GM19468 (cell line): ENCODE data around the gene HTRA3.

Experiments used
- ATAC-seq: cut with Tn5 transposase; IDR thresholded peaks from one replicate; pipeline ENCODE4 v1.9.1; 2021; ENCODE audit warnings: mild to moderate bottlenecking, moderate library complexity, moderate number of reproducible peaks; ENCODE audit not compliant: unreplicated experiment; ENCODE audit errors: extremely low read depth

Gene HTRA3

DNA sequence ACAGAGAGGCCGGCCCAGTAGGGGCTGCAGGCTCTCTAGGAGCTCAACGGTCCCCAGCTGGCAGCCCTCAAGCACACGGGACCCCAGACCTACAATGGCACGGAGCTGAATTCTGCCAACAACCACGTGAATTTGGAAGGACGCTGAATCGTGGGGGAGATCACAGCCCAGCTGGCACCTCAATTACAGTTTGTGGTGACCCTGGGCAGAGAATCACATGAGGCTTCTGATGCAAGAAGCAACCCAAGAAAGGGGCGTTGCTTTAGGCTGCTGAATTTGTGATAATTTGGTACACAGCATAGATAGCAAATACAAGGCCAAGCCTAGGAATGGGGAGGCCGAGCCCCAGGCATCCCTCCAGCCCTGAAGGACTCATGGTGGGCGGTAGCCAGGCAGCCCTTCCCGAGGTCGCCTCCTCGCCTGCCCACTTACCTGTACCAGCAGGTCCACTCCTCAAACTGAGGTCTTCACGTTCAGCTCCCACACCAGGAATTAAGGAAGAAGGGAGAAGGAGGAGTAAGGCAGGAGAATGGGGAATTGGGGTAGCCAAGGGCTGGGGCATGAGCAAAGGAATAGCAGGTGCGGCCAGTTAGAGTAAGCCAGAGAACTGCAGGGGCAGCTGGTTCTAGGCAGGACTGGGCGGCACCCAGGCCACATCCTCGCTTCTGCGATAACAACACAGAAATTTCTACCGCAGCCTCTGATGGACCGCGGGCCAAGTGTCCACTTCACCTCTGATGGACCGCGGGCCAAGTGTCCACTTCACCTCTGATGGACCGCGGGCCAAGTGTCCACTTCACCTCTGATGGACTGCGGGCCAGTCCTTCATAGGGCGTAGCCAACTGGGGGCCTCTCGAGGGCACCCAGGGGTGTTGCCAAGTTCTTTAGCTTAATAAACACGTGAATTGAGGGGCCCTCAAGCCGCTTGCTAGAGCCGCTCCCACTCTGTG lies 23.4 kb upstream of the HTRA3 start:
- no peak for ATAC-seq

DNA sequence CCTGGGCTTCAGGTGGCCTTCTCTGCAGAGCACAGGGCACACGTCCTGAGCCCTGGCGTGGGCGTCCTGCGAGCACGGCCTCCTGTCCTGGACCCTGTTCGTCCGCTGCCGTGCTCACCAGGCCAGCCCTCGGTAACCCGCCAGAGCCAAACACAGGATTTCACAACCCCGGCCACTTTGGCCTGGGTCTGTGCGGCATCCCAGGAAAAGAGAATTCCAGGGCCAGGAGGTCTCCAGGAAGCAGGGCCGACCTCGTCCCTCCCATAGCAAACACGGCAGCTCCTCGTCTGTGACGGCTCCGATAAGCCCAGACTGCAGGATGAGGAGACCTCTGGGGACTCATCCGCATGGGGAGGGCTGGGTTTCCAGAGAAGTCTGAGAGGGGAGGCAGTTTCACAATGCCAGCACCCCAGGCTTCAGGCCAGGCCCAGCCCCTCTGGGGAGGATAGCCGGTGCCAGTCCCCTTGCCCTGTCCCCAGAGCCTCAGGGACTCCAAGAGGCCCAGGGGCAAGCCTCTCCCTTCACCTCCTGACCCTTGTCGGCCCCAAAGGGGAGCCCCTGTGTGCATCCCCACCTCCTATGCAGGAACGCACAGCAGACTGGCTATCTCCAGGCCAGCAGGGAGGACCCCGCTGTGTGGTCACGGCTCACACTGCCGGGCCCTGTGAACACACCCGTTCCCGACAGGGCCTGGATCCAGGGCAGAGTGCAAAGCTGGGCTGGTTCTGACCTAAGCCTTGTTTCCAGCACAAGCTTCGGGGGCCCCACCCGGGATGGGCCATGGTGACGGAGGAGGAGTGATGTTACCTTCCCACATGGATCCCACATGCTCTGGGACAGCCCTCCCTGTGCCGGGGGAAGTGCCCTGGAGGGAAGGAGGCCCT lies 22.3 kb upstream of the HTRA3 start:
- ATAC-seq = no peak

DNA sequence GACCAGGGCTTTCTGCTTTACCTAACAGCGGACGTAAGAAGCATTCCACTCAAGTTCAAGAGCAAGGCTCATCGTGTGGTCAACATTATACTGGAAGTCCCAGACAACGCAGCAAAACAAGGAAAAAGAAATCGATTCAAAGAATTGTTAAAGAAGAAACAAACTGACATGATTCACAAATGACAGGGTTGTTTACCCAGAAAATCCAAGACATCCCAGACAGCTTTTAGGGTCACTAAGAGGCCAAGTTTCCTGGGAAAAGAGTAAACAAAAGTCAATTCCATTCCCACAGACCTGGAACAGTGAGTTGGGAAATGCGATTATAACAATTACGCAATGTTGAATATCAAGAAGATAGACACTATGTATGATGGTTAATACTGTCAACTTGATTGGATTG lies 21.5 kb upstream of the HTRA3 start:
- ATAC-seq = no peak

DNA sequence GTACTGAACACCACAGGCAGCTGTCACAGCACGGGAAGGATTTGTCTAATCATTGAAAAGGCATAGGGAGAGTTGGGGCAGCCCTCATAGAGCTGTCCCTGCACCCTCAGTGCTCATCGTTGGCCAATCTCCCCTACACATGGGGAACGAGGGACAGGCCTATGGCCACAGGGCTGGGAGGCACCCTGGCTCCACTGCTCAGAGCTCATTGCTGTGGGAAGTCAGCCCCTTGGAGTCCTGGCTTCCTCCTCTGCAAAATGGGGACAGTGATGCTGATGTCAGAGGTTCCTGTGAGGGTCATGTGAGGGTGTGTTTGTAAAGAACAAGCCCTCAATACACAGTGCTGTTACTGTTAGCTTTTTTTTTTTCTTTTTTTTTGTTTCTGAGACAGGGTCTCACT lies 19.3 kb upstream of the HTRA3 start:
- no peak for ATAC-seq

DNA sequence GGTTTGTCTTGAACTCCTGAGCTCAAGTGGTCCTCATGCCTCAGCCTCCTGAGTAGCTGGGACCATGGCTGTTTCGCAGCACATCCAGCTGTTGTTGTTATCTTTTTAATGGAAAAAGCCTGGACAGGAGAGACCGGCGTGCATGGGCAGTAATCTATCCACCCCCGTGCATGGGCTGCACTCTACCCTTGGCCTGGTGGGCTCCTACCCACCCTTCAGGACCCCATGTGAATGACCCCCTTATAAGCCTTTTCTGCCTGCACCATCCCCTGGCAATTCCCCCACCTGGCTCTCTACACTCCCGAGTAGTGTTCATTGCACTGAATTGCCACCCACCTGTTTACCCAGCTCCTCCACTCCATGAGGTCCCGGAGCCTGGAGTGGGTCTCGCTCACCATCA lies 18.9 kb upstream of the HTRA3 start:
- ATAC-seq = no peak

DNA sequence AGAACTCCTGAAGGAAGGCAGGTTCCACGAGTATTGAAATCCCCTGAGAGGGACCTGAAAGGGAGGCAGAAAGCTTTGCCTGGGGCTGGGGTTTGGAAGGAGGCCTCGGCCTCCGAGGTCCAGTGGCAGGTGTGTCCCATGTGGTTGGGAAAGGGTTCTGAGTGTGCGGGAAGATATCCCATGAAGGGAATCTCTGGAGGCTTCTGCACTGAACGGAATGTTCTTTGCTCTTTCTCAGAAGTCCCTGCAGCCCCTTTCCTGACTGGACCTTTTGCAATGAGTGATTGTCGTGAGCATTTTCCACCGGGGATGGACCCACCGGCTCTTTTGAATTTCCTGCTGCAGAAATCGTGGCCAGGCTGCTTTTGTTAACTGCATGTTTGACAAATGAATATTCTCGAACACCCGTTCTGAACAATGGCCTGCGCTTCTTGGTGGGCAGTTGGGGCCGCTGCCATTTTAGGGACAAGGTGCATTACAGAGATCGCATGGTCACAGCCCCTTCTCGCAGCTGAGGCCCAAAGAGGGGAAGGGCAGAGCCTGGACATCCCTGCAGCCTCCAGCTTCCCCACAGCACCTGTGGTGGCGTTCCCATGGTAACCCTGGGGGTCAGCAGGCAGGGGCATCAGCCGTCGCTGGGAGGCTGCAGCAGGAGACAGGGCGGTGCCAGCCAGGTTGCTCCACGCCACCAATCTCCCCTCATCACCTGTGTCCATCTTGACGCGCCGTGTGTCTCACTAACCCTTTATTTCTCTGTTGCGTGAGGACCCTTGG lies 18.3 kb upstream of the HTRA3 start:
- ATAC-seq = no peak

DNA sequence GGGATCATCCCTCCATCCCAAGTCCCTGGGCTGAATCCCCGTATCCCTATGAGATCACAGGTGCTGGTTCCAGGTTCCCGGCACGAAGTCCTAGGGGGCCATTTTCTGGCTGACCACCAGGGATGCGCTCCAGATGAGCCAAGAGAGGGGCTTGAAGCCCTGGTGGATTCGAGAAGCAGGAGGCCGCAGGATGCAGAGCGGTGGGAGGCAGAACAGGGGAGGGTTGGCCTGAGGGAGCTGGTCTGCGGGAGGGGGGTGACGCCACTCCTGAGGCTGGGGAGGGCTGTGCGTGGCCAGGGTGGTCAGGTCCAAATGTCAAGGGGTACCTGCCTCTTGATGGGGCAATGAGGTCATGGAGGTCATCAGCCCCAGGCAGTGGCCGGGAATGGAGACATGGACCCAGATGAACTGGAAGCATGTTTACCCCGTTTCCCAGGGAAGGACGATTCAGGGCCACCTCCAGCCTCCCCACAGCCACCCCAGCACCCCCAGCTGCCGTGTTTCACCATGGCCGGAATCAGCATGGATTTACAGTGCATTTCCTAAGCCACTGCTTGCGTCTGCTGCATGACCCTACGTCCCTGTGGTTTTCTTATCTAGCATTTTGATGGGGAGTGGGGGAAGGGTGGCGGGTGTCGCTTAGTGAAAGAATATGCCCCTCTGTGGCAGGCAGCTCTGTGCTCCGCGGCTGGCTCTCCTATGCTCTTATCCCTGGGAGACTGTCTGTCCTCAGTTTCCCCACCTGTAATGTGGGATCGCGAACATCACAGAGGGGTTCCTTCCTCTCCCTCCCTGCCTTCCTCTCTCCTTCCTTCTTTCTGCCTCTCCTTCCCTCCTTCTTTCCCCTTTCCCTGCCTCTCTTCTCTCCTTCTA lies 17.0 kb upstream of the HTRA3 start:
- ATAC-seq = no peak

DNA sequence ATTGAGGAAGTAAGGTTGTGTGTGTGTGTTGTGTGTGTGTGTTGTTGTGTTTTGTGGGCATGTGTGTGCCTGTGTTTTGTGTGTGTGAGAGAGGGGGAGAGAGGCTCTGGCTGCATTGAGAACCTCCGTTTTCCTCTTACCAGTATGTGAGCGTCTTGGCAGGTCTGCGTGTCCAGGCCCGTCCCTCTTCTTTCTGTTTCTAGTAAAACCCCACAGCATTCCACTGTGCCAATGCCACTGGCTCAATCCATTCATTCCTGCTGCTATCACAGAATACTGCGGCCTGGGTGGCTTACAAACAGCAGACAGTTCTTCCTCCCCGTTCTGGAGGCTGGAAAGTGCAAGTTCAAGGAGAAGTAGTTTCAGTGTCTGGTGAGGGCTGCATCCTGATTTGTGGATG lies 15.5 kb upstream of the HTRA3 start:
- no peak for ATAC-seq

DNA sequence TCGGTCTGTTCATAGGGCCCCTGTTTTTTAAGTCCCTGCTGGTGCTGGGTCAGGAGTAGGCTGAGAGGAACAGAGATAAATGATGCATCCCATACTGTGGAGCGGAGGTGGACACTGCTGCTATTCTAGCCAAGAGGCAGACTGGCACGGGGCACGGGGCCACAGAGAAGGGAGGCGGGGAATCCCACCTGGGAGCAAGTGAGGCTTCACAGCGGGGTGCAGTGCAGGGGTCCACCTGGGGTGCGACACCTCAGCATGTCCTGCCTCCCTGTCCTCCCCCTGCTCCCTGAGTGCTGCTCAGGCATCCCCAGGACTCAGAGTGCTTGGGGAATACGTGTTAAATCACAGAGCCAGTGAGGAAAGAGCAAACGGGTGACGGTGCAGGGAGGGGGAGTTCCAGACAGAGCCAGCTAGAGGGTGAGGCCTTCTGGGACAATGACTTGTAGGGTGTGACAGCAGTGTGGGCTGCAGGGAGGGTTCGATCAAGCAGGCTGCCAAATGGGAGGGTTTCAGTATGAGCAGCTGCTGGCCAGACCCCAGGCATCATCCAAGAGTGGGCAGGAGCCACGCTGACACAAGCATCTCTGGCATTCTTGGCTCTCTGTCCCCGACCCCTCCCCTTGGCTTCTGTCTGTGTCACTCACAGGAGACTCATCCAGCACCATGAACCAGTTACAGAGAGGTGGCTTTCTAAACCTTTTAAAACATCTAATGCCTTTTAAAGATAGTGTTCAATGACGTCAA lies 13.7 kb upstream of the HTRA3 start:
- no peak for ATAC-seq

DNA sequence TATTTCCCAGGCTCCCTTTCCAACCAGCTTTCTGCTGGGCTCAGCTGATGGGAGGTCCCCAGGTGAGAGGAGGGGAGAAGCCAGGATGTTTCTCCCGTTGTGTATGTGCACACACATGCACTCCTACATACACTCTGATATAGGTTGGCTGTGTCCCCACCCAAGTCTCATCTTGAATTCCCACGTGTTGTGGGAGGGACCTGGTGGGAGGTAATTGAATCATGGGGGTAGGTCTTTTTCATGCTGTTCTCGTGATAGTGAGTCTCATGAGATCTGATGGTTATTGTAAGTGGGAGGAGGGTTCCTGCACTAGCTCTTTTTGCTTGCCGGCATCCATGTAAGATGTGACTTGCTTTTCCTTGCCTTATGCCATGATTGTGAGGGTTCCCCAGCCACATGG lies 11.7 kb upstream of the HTRA3 start:
- no peak for ATAC-seq

DNA sequence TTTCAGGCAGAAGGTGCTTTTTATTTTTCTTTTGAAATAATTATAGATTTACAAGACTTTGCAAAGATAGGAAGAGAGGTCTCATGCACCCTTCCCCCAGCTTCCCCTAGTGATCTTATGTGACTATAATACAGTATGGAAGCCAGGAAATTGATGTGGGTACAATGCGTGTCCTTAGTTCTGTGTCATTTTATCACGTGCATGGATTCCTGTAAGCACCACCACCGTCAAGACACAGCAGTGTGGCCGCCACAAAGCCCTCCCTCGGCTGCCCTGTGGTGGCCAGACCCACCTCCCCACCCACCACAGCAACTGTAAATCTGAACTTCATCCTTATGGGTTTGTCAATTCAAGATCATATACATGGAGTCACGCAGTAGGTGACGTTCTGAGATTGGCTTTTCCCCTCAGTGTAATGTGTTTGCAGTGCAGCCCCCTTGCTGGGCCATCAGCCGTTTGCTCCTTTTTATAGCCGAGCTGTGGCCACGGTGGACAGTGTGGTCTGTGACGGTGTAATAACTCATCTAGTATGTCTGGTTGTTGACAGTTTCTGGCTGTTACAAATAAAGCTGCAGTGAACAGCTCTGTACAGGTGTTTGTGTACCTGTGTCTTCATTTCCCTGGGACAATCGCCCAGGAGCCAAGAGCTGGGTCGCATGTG lies 10.9 kb upstream of the HTRA3 start:
- no peak for ATAC-seq

DNA sequence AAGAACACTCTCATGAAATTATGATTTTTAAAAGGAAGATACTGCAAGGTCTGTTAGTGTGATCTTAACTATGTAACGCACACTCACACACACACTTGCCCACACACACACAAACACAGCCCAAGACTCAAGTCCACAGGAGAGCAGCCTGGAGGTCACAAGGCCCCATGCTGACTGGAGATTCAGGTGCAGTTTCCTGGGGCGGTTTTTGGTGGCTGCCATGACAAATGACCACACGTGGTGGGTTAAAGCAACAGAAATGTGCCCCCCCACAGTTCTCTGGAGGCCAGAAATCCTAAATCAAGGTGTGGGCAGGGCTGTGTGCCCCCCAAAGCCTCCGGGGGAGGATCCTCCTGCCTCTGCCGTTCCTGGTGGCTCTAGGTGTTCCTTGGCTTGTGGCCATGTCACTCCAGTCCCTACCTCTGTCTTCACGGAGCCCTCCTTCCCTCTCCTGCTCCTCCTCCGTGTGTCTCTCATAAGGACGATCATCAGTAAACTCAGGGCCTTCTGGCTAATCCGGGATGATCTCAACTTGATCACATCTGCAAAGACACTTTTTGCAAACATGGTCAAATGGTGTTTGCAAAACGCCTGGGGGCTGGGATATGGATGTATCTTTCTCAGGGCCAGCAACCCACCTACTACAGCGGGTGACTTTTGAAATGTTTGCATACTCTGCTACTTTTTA lies 9.7 kb upstream of the HTRA3 start:
- ATAC-seq = no peak

DNA sequence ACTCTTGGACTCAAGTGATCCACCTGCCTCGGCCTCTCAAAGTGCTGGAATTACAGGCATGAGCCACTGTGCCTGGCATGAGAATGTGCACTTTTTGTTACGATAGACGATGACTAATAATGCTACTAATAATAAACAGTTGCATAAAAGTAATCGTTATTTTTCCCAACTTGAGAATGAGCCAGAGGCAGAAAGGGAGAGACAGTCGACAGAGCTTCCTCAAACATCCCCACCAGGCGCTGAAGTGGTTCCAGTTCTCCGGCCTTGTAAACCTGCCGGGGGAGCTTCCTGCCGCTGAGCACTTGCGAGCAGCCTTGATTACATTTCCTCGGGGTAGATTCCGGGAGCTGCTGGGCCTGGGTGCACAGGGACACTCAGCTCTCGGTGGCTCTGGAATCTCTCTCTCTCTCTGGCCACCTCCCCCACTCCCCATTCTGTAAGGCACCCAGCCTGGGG lies 8.9 kb upstream of the HTRA3 start:
- ATAC-seq = no peak

DNA sequence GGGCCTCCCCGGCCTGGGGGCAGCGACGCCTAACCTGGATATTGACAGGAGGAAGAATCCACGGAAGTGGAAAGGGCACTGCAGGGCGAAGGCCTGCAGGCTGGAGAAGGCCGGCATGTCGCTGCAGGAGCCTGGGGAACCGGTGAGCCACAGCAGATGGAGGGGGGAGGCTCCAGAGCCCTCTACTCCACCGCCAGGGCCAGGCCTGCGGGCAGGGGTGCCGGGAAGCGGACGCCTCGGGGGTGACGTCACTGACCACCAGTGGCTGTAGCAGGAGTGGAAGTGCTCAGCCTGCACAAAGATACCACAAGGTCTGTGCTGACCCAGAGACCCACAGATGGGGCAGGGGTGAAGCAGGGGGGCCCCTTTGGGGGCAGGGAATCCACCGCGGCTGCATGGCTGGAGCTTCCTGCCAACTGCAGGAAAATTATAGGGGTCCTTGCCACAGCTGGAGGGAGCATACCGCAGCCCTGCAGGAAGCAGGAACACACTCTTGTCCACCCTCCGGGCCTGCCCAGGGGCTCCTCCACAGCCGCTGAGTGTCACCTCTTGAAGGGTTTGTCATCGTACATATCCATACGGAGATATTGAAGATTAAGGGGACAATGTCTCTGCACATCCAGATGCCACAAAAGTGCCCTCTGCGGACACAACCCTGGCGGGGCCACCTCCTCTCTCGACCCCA lies 7.6 kb upstream of the HTRA3 start:
- ATAC-seq = no peak

DNA sequence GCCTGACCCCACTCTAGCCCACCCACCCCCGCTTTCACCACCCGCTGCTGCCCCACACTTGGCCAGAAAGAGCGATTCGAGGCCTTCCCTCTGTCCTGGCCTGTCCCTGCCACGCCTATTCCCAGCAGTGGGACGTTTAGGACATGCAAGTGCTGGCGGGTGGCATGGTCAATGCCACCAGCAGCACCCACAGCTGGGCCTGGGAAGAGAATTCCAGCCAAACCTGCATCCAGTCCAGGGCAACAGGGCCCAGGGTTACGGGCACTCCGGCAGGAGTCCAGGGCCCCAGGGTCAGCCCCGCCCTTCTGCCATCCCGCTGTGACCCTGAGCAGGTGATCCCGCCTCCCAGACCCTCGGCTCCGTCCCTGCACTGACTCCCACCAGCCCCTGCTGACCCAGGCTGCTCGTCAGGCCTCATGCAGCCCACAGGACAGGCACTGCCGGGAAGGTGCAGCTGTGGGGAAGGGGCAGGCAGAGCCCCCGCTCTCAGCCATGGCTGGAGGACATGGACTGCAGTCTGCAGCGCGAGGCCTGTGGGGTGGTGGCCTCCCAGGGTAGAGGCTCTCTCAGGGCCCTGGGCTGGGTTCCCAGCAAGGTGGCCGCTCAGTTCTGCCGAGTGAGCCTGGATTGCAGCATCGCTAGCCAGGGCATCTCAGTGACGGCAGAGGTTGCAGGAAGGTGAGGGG lies 6.8 kb upstream of the HTRA3 start:
- ATAC-seq = no peak

DNA sequence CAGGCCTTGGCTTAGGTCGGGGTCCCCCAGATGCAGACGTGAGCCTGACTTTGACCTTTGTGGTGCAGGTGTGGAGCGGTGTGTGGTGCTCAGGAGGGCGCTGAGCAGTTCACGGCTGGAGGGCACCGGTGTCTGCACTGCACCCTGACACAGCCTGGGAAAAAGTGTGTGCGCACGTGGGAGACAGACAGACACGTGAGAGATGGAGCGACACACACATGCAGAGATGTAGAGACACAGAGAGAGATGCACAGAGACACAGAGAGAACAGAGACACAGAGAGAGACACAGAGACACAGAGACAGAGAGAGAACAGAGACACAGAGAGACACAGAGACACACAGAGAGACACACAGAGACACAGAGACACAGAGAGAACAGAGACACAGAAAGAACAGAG lies 6.2 kb upstream of the HTRA3 start:
- ATAC-seq = no peak

DNA sequence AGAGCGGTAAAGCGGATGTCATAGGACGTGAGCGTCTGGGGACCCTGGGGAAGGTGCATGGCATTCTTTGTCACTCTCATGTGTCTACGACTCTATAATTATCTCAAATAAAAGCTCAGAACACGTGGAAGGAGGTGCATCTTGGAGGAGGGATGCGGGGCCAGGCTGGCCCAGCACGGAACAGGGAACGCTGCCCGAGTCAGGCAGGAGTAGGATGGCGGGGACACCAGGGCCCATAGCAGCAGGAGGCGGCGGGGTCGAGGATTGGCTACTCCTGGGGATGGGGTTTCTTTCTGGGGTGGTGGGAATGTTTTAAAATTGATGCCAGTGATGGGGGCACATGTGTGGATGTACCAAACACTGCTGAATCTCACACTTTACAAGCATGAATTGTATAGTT lies 5.4 kb upstream of the HTRA3 start:
- ATAC-seq = no peak
